Bone marrow (tissue), 2 donors: ENCODE data around the gene SMIM32.

Experiments used
- DNase-seq, 2 donors: peaks; one replicate each; lab custom pipeline; 2025; lab: John Stamatoyannopoulos, UW

SMIM32 gene

DNA sequence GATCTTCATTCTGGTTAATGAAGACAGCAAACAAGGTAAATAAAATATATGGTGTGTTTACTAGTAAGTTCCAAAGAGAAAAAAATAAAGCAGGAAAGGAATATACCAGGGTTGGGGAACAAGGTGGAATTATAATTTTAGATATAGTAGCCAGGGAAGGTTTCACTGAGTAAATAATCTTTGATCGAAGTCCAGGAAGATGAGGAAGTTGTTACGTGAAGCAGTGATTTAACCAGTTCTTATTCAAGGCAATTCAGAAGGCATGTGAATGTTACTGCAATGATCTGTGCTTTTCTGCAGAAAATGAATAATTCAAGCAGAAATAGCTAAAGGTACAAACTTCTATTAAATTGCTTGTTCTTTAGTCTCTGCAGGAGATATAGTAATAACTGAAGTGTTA, 6.2 kb downstream of the SMIM32 start:
- DNase-seq: no peak

DNA sequence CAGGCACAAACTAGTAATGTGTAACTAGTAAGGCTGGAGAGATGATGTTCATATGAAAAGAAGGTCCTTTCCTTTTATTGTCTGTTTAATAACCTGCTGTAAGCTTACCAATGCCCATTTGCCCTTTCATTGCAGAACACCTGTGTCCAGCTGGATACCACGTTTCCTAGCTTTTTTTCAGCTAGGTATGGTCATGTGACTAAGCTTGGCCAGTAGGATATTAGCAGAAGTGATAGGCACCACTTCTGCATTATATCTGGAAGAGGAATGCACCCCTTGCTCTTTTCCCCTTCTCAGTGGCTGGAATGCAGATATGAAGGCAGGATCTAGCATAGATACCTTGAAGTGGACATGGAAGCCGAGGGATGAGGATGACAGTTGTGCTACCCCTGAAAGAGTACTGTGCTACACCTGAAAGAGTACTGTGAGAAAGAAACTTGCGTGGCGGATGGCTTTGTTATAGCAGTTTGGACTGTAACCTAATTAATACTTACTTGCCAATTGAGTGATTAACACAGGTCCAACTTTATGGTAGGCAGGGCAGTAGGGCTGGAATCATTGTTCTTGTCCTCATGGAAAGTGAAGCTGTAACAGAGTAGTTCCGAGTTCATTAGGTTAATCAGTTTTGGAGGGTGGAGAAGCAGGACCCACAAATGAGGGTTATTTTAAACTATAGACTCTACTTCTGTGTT, 6.8 kb downstream of the SMIM32 start:
- DNase-seq: no peak

DNA sequence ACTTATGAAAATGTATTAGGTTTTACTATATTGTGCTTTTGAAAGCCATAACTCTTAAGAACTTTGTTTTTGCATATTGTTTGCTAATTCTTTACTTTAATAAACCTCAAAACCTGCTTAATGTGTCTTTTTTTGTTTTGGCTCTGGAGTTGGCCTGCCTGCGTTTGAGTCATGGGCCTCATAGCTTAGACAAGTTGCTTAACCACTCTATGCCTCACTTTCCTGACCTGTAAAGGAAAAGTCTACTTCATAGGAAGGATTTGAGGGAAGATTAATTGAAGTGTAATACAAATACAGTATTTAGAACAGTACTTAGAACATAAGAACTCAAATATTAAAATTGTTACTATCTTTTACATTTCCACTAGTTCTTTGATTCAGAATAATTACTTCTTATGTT, 10.3 kb downstream of the SMIM32 start:
- DNase-seq: no peak

DNA sequence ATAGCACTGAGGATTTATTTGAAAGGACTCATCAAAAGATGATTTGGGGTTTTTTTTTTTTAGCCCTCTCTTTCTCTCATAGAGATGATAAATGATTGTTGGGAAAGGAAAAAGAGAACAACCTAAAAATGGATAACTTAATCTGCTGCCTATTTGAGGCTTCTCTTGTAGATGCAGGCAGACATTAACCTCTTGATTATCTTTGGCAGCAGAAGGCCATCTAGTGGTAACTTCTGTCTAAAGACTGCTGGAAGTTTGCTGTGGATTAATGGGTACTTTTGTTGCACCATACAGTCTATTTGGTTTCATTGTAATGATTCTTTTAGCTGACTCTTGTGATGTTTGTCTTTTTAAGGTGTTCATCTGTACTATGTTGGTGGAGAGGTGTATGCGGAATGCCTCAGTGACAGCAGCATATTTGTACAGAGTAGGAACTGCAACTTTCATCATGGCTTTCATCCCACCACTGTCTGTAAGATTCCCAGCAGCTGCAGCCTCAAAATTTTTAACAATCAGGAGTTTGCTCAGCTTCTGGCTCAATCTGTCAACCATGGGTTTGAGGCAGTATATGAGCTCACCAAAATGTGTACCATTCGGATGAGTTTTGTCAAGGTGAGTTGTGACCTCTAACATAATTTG, 18.8 kb downstream of the SMIM32 start:
- peak in 1 of 2 donors; percentile 34 for DNase-seq

DNA sequence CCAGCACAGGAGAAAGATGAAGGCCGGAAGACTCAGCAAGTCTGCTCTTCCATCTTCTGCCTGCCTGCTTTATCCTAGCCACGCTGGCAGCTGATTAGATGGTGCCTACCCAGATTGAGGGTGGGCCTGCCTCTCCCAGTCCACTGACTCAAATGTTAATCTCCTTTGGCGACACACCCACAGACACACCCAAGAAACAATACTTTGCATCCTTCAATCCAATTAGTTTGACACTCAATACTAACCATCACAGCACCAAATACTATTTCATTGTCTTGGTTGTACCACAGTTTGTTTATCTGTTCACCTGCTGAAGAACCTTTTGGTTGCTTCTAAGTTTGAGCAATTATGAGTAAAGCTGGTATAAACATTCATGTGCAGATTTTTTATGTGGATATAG, 23.7 kb downstream of the SMIM32 start:
- DNase-seq: no peak

DNA sequence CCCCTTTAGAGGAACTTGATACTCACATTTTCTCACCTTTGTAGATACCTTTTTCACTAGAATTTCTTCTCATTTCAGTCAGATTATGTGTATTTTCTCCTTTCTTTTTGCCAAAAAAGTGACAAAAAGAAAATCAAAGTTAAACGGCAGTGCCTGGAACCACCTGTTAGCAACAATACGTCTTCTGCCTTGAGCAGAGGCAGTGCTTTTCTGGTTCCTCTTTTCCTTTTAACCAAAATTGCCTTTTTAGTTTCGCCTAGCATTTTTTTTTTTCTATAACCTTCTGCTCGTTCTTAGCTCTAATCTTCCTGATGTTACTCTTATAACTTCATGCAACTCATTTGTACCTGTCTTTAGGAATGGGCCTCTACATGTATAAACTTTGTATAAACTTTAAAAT, 26.1 kb downstream of the SMIM32 start:
- peak in 1 of 2 donors; percentile 4 for DNase-seq

DNA sequence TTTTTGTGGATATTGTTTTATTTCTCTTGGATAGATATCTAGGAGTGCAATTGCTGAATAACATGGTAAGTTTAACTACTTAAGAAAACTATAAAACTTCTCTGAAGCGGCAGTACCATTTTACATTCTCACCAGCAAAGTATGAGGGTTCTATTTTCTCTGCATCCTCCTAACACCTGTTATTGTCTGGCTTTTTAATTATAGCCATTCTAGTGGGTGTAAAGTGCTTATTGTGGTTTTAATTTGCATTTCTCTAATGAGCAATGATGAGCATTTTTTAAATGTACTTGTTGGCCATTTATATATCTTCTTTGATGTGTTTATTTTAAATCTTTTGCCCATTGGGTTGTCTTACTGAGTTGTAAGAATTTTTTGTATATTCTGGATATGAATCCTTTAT, 28.7 kb downstream of the SMIM32 start:
- no peak for DNase-seq

DNA sequence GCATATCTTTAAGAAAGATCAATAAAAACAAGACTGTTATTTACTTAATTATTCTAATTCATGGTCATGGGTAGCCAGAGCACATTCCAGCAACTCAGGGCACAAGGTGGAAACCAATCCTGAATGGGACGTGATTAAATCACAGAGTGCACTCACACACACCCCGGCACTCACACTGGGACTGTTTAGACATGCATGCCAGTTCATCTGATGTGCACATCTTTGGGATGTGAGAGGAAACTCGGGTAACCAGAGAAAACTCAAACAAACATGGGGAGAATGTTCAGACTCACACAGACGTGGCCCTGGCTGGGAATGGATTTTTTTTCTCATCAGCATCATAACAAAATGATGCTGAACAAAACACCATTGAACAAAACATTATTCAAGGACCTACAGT, 31.0 kb downstream of the SMIM32 start:
- no peak for DNase-seq

DNA sequence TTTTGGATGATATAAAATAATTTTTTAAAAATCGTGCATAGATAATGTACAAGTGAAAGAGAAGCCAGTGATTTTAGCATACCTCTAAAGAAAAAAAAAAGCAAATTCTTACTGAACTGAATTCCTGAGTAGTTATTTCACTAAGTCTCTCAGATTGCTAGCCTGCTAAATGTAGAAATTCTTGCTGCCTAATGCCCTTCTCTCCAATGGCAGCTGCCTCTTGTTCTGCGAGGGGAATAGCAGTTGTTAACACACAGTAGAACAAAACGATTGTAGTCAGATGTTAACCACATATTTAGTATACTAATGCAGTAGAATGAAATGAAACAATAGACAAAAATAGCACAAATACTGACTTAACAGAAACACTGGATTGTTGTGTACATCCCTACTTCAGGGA, 33.5 kb downstream of the SMIM32 start:
- no peak for DNase-seq

DNA sequence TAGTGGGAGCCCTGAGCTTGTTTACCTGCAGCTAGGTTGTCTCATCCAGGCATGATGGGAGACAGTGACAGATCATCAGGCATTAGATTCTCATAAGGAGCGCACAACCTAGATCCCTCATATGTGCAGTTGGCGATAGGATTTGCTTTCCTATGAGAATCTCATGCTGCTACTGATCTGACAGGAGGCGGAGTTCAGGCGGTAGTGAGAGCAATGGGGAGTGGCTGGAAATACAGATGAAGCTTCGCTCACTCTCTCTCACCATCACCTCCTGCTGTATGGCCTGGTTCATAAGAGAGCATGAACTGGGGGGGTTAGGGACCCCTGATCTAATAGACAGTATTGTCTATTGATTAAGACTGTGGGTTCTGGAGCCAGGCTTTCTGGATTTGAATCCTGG, 35.4 kb downstream of the SMIM32 start:
- no peak for DNase-seq

DNA sequence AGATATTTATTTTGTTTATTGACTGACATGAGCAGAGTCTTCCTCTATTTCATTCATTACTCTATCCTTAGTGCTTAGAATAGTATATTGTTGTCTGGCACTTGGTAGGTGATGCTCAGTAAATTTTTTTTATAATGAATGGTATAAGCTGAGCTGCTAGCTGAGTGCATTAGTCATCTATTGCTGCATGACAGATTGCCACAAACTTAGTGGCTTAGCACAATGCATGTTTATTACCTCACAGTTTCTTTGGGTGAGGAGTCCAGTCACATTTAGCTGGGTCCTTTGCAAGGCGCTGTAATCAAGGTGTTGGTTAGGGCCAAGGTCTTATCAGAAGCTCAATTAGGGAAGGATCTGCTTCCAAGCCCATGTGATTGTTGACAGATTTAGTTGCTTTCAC, 37.2 kb downstream of the SMIM32 start:
- no peak for DNase-seq

DNA sequence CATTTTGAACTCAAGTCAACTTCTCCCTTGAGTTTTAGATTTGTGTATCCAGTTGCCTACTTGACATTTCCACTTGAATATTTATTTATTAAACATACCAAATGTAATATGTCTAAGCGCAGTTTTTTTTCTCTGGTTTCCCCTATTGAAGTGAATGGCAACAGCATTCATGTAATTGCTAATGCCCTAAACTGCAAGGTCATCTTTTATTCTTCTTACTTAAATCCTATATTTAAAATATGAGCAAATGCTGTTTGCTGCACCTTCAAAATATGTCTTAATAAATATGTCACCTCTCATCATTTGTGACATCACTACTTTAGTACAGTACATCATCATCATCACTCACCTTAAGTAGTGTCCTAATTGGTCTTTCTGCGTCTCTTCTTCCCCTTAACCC, 37.9 kb downstream of the SMIM32 start:
- no peak for DNase-seq

DNA sequence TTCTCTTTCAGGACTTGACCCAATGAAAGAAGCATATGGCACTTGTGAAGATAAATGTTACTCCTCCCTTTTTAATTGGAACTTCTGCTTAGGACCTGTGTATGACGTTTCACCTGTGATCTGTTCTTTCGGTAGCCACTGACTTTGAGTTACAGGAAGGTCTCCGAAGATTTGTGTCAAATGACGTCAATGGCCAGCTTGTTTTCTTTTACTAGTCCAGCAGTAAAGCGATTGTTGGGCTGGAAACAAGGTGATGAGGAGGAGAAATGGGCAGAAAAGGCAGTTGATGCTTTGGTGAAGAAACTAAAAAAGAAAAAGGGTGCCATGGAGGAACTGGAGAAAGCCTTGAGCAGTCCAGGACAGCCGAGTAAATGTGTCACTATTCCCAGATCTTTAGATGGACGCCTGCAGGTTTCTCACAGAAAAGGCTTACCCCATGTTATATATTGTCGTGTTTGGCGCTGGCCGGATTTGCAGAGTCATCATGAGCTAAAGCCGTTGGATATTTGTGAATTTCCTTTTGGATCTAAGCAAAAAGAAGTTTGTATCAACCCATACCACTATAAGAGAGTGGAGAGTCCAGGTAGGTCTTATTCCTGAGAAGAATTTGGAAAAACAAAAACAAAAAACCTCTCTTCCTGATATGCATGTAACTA, 39.3 kb downstream of the SMIM32 start:
- DNase-seq: no peak

DNA sequence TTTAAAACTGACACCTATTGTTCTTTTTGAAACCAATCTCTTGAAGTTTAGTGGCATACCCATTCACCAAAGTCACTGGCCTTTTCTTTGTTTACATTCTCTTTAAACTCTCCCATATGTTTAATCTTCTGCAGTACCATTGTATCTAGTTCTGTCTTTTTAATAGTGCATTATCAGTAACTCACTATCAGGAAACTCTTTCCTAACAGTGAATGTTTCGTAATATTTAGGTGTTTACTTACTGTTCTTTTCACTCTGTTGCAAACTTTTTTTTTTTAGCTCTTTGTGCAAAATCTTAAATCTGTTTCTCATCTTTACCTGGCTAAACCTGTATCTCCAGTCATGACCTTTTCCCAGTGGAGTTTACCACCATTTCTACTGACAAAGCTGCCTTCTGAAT, 43.1 kb downstream of the SMIM32 start:
- no peak for DNase-seq

DNA sequence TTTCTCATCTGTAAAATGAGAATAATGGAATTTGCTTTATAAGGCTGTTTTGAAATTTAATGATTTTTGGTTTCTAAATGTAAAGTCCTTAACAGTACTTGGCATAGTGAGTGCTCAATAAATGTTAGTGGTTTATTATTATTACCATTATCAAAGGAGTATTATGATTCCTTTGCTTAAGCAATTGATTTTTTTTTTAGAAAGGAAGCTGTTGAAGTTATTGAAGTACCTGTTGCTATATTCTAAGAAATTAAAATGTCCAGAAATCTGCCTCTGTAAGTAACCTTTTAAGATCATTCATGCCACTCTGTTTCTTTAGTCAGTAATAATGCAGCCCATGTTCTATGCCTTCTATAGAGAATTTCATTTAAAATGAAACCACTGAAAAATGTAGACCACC, 45.3 kb downstream of the SMIM32 start:
- DNase-seq: no peak

DNA sequence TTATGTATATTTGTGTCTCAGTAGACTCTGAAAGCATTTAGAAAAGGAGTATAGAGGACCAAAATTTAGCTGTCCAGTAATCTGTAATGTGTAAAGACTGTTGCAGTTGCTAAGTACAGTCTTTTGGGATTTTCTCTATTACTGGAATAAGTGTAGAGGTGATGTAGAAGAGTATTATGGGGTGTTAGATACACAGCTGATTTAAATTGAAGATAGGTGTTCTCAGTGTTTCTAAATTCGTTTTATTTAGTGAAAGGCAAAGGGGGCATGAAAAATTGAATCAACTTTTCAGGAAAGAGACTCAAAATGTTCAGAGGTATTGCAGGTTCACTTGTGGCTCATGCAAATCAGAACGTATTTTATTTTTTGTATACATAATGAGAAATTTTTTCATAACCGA, 46.8 kb downstream of the SMIM32 start:
- no peak for DNase-seq

DNA sequence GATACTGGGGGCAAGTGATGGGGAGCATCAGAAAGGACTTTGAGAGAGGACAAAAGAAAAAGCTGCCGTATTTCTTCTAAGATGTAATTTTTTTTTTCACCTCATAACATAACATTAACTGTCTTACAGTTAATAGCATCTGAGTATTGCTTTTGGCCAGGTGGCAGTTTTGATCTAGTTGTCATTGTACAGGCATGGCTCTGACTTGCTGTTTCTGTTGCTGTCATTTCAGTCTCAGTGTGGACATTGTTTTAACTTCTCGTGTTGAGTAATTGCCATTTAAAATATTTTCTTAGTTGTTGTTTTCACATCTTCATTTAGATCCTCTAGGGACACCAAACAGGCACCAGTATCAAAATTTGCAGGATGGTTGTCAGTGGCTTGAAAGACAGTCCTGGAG, 47.9 kb downstream of the SMIM32 start:
- no peak for DNase-seq

DNA sequence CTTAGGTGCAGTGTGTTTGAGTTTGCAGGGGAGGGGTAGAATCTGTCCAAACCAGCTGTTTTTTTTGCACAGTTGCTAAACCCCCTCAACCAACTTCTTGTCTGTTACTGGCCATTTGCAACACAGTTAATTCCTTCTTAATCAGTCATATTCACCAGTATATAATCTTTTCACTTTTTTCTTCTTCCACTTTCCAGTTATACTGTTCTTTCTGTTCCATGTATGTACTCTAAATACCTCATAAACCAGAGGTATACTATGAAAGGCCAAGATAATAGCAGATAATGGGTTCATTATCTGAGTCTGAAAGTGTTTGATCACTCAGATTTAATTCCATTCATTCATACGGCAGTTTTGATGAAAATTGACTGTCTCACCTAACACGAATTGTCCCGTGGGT, 49.2 kb downstream of the SMIM32 start:
- DNase-seq: no peak

DNA sequence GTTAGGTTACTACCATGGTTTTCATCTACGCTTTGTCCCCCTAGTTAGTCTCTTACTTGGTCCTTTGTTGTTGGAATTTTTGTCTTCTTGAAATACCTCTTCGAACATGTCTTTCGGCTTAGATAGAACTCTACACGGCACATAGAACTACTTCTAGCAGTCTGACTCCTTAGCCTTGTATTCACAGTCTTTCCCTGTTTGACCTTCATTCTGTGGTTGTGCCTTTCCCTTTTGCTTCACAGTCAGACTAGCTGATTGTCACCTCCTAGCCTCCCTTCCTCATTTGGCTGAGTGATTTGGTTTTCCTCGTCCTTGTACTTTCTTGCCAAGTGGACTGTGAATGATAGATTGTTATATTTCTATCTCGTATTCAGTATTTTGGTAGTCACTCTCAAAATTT, 49.6 kb downstream of the SMIM32 start:
- DNase-seq: no peak

DNA sequence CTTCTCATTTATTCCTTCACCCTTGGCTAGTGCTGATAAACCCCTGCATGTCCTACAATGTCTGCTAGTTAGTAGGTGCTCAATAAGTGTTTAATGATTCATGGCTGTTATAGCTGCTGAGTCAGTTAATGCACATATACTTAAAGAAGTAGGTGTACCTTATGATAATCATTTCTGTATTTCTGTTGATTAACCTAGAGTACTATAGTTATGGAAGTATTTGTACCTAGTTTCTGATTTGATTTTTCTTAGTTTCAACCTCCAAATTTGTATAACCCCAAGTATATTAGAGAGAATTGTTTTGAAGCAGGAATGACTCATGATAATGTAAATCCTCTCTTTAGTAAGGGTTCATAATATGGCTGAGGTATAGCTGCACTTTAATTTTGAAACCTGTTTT, 51.4 kb downstream of the SMIM32 start:
- DNase-seq: no peak
